ENCODE measurements around the gene TMEM221. TPM values are rescaled to one million over a fixed set of nuclear protein-coding genes. Genes with fewer than 3 reads are reported as not detected.

TMEM221 gene
- total and polyA plus RNA-seq, 9 of the 15 experiments (the other 6 are each of a cell fraction or from before 2014, with no cell fraction given): 0.06 to 0.35 TPM; not detected in 7

DNA sequence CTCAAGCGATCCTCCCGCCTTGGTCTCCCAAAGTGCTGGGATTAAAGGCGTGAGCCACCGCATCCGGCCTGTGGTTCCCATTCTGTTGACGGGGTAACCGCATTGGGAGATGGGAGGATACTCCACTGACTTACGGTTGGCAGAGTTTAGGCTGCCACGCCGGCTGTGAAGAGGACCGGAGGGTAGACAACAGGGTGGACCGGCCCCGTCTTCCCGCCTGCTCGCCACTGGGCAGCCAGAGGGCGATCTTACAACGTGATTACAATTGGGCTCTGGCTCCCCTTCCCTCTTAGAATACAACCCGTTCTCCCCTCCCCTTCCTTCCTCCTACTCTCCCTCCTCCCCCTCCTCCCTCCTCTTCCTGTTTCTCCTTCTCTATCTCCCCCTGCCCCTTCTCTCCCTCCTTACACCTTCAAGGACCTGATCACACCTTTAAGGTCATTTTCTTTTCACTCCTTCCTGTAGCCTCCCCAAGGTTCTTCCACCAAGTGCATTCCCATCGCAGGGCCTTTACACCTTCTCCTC, 53.5 kb downstream of the TMEM221 start:
- no TSS peak for BruUV-seq (replicated peaks)
- TF ChIP-seq GABPA (tag; conservative IDR thresholded peaks at IDR 0.05; ENCODE audit: low read depth): peak; percentile 26; the same call in 1 of the 2 replicates
- no peak for TF ChIP-seq TAF15 (IDR thresholded peaks at IDR 0.05; ENCODE audit: low read depth, low read length)
- TF ChIP-seq KHSRP (IDR thresholded peaks at IDR 0.05): no peak
- no peak for TF ChIP-seq IRF1 (CRISPR knock-in tag; IDR thresholded peaks at IDR 0.05; ENCODE audit: borderline replicate concordance)
- no peak for TF ChIP-seq MED1 (CRISPR knock-in tag; IDR thresholded peaks at IDR 0.05; ENCODE audit: borderline replicate concordance)
- TF ChIP-seq, protein P1, sequence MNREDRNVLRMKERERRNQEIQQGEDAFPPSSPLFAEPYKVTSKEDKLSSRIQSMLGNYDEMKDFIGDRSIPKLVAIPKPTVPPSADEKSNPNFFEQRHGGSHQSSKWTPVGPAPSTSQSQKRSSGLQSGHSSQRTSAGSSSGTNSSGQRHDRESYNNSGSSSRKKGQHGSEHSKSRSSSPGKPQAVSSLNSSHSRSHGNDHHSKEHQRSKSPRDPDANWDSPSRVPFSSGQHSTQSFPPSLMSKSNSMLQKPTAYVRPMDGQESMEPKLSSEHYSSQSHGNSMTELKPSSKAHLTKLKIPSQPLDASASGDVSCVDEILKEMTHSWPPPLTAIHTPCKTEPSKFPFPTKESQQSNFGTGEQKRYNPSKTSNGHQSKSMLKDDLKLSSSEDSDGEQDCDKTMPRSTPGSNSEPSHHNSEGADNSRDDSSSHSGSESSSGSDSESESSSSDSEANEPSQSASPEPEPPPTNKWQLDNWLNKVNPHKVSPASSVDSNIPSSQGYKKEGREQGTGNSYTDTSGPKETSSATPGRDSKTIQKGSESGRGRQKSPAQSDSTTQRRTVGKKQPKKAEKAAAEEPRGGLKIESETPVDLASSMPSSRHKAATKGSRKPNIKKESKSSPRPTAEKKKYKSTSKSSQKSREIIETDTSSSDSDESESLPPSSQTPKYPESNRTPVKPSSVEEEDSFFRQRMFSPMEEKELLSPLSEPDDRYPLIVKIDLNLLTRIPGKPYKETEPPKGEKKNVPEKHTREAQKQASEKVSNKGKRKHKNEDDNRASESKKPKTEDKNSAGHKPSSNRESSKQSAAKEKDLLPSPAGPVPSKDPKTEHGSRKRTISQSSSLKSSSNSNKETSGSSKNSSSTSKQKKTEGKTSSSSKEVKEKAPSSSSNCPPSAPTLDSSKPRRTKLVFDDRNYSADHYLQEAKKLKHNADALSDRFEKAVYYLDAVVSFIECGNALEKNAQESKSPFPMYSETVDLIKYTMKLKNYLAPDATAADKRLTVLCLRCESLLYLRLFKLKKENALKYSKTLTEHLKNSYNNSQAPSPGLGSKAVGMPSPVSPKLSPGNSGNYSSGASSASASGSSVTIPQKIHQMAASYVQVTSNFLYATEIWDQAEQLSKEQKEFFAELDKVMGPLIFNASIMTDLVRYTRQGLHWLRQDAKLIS (CRISPR knock-in tag; IDR thresholded peaks at IDR 0.05): no peak
- TF ChIP-seq HMGN3 (IDR thresholded peaks at IDR 0.05; ENCODE audit: borderline replicate concordance, extremely low read depth, insufficient read length, low read depth, low read length): no peak
- TF ChIP-seq CBFA2T3 (IDR thresholded peaks at IDR 0.05): no peak
- TF ChIP-seq ZBTB33 (CRISPR knock-in tag; IDR thresholded peaks at IDR 0.05): peak; percentile 94
- no peak for TF ChIP-seq PTTG1 (tag; IDR thresholded peaks at IDR 0.05; ENCODE audit: low read depth)
- TF ChIP-seq MAZ (CRISPR knock-in tag; conservative IDR thresholded peaks at IDR 0.05 in 1 of 2, IDR thresholded peaks at IDR 0.05 in 1 of 2): peak; percentile 41 to 81; a peak in 3 of 4 replicates
- TF ChIP-seq, protein P2, sequence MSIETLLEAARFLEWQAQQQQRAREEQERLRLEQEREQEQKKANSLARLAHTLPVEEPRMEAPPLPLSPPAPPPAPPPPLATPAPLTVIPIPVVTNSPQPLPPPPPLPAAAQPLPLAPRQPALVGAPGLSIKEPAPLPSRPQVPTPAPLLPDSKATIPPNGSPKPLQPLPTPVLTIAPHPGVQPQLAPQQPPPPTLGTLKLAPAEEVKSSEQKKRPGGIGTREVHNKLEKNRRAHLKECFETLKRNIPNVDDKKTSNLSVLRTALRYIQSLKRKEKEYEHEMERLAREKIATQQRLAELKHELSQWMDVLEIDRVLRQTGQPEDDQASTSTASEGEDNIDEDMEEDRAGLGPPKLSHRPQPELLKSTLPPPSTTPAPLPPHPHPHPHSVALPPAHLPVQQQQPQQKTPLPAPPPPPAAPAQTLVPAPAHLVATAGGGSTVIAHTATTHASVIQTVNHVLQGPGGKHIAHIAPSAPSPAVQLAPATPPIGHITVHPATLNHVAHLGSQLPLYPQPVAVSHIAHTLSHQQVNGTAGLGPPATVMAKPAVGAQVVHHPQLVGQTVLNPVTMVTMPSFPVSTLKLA (conservative IDR thresholded peaks at IDR 0.05): no peak; a peak in 1 of 4 replicates

More for the DNA sequence above, 53.5 kb downstream of the TMEM221 start:
- H3K79me2 ChIP-seq (ENCODE audit: control insufficient read depth, insufficient read depth, low read length): no peaks in the 10 kb centered on the region
- H3K9me3 ChIP-seq (replicated peaks; ENCODE audit: control insufficient read depth, insufficient read depth, low read depth, low read length): 0 out of 2 replicates have a peak, but pooled peaks cover 3% of the 10 kb centered on the region
- H4K20me1 ChIP-seq (replicated peaks; ENCODE audit: control insufficient read depth, insufficient read depth, low read length): no peaks in the 10 kb centered on the region
- 20% methylated on average over 15 of the region's 19 CpGs for WGBS (ENCODE audit: insufficient coverage, low coverage, missing lambda C conversion rate)
- peaks cover 21% of the 10 kb centered on the region; the same call in 1 of the 3 replicates for H3K36me3 ChIP-seq (ENCODE audit: control insufficient read depth, insufficient read depth, low read length)
- ATAC-seq (peak; percentile 72), DNase-seq (ENCODE audit: extremely low read depth in 1 of 4, low spot score in 3 of 4) (peak; percentile 83 to 91 (median 85)), FAIRE-seq (peak; percentile 90)
- H3K4me1 ChIP-seq (replicated peaks in 1 of 2; ENCODE audit: control insufficient read depth in 2 of 2, insufficient read depth in 2 of 2, low read length in 2 of 2): peaks cover 30 to 50% of the 10 kb centered on the region in 2 experiments
- no peaks in the 10 kb centered on the region for H3K9me1 ChIP-seq (ENCODE audit: control insufficient read depth, insufficient read depth, low read length)
- intact Hi-C loops (cut with micrococcal nuclease): loop anchor here (1.0 to 2.0 kb wide), 3 partner anchors 24 to 71 kb away; partner anchors contain the start of gene TMEM221
- no peak overlapping the region; the same call in 1 of the 3 replicates for H3K27ac ChIP-seq (ENCODE audit: extremely low read depth, low read depth, low read length)
- ChIA-PET CTCF (ENCODE audit: low intra/inter-chr PET ratio) (interaction anchor here (0.9 to 2.0 kb wide), 3 partner anchors 25 to 71 kb away, joined by 3 to 14 read pairs (median 10); partner anchors contain the start of gene MVB12A), POLR2A (no interaction called here)
- H3K4me2 ChIP-seq (ENCODE audit: insufficient read depth, low read length): no peak overlapping the region
- H2AFZ ChIP-seq (ENCODE audit: low read depth, low read length): peak overlapping the region; percentile 51; the same call in 1 of the 2 replicates
- no peak overlapping the region for H3K9ac ChIP-seq (ENCODE audit: insufficient read depth in 1 of 2, low read depth in 2 of 2, low read length in 2 of 2)
- no peak overlapping the region for H3K4me3 ChIP-seq
- in situ Hi-C loops (cut with MboI): loop anchor here (5.0 kb wide), 1 partner anchor 72 kb away; no protein-coding TSS in a partner anchor
- no peaks in the 10 kb centered on the region for H3K27me3 ChIP-seq (ENCODE audit: control insufficient read depth in 2 of 2, insufficient read depth in 2 of 2, low read length in 2 of 2)

All from K562 (cell line).